GM21423 (cell line): Measurements from ENCODE around the gene EML1.

Experiments
- ATAC-seq: cut with Tn5 transposase; IDR thresholded peaks from one replicate; pipeline ENCODE4 v1.9.1; 2021; ENCODE audit warnings: mild to moderate bottlenecking, moderate library complexity; ENCODE audit not compliant: unreplicated experiment

The EML1 gene

DNA sequence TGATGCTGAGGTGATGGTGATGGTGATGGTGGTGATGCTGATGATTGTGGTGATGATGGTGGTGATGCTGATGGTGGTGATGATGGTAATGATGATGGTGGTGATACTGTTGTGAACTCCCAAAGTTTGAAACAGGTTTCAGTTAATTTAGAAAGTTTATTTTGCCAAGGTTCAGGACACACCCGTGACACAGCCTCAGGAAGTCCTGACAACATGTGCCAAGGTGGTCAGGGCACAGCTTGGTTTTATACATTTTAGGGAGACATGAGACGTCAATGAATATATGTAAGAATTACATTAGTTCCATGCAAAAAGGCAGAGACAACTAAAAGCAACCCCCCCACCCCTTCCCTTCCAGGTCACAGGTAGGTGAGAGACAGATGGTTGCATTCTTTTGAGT is 159.2 kb downstream of the EML1 start:
- ATAC-seq: no peak

DNA sequence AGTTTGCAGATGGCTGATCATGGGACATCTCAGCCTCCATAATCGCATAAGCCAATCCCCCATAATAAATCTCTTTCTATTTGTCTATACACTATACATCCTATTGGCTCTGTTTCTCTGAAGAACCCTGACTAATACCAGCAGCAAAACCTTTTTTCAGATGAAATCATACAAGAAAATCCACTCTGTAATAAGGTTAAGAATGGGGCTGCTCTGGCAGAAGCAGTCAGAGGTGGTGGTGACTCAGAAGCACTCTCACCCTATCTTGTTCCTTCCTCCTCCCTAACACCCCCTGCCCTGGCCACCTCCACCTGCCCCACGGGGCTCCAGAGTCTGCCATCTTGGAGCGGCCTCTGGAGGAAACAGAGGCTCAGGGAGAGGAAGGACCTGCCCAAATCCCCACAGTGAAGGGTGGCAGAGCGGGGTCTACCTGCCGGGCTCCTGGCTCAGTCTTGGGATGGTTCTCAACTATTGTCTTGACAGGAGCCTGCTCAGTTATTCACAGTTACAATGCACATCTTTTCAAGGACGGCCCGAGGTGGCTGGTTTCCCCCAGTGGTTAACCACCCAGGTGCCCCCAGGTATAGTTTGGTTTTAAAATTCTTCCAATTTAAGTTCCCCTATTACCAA is 162.7 kb downstream of the EML1 start:
- no peak for ATAC-seq

DNA sequence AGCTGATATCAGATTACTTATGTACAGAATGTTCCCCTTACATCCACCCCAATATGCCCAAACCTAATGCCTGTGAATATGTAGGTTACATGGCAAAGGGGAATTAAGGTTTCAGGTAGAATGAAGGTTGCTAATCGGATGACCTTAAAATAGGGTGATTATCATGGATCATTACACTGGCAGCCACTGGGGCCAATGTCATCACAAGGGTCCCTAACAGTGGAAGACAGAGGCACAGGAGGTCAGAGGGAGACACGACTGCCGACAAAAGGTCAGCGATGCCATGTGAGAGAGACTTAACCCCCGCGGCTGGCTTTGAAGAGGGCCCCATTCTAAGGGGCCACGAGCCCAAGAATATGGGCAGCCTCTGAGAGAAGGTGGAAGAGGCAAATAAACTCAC is 165.2 kb downstream of the EML1 start:
- ATAC-seq: no peak

DNA sequence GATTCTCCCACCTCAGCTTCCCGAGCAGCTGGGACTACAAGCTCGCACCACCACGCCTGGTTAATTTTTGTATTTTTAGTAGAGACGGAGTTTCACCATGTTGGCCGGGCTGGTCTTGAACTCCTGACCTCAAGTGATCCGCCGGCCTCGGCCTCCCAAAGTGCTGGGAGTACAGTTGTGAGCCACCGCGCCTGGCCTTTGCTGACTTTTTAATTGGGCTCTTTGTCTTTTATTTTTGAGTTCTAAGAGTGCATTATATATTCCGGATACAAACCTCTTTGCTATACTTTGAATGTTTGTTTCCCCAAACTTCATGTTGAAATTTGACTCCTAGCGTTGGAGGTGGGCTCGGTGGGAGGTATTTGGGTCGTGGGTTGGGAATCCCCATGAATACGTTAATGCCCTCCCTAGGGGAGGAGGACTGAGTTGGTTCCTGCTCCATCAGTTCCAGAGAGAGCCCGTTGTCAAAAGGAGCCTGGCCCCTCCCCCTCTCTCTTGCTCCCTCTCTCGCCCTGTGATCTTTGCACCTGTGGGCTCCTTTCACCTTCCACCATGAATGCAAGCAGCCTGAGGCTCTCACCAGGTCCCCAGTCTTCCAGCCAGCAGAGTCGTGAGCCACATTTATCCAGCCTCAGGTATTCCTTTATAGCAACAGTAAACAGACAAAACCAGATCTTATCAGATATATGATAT is 168.8 kb downstream of the EML1 start:
- ATAC-seq: no peak

DNA sequence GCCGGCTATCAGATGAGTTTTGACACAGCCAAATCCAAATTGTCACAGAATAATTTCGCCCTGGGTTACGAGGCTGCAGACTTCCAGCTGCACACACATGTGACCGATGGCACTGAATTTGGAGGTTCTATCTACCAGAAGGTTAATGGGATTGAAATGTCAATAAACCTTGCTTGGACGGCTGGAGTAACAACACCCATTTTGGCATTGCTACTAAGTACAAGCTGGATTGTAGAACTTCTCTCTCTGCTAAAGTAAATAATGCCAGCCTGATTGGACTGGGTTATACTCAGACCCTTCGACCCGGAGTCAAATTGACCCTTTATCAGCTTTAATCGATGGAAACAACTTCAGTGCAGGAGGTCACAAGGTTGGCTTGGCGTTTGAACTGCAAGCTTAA is 171.8 kb downstream of the EML1 start:
- ATAC-seq: no peak

GRCh38 chr14:99966037-99966835 is 173.0 kb downstream of the EML1 start:
- no peak for ATAC-seq

DNA sequence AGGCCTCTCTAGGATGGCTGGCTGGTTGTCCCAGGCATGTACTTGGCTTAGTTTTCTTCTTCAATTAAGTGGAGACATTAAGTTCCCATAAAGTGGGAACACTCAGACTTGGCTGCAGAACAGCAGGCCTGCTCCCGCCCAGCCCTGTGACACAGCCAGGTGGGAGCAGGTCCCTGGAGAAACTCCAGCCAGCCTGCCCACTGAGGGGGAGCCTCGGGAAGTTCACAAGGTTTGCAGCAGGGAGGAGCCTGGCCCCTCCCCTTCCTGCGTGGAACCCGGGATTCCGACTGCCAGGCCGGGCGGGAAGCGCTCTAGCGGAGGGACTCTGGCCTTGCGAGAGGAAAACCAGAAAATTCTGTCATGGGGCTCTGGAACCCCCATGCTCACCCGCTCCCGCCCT is 173.7 kb downstream of the EML1 start:
- no peak for ATAC-seq

- no peak for ATAC-seq
These were observed 175.1 kb downstream of the EML1 start for GRCh38 chr14:99968191-99968920.

DNA sequence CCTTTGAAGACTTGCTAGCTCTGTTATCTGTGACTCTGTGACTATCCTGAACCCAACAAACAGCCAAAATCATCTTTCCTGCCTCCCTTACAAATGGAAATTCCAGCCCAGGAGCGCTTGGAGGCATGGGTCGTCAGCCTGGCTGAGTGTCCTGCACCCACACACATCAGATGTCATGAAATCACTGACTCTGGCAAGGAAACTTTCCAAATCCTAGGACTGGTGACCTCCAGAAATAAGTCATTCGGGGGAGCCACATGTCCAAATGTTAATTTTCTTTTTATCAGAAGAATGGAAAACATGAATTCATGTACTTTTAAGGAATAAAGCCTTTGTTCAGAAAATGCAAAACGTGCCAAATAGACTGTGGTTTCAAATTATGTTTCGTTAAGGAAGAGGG is 175.7 kb downstream of the EML1 start:
- no peak for ATAC-seq

- ATAC-seq: no peak
These were observed 176.6 kb downstream of the EML1 start for GRCh38 chr14:99969673-99970322.

GRCh38 chr14:99971087-99971940 is 178.1 kb downstream of the EML1 start:
- peak; percentile 65 for ATAC-seq

DNA sequence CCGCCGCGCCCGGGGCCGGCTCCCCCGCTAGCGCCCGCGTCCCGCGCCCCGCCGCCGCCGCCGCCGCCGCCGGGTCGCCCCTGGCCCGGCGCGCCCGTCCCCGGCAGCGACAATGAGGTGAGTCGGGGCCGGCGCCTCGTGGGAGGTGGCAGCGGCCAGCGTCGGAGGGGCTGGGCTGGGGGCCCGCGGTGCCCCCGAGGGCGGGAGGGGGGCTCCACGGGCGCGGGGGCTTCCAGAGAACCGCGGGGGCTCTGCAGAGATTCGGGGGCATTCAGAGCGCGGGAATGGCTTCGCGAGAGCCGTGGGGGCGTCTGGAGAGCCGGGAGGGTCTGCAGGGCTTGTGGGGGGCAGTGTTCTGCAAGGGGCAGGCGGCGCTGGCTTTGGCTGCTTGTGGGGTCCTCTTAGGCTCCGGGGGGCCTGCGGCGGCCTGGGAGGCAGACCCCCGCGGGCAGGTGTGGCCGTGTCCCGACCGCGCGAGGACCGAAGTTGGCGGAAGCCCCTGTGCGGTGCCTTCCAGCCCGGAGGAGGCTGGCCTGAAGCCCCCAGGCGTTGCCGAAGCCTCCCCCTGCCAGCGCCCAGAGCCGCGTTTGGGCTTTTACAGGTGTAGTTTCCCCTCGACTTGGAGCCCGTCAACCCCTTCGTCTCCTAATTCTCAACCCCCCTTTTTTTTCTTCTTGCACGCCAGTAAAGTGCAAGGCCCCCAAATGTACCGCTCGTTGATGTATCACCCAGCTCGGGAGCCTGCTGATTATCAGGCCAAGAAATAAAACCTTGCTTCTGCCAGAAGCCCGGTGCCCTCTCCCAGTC is 178.9 kb downstream of the EML1 start:
- ATAC-seq: peak; percentile 24

GRCh38 chr14:99972748-99973466 is 179.7 kb downstream of the EML1 start:
- ATAC-seq: no peak

DNA sequence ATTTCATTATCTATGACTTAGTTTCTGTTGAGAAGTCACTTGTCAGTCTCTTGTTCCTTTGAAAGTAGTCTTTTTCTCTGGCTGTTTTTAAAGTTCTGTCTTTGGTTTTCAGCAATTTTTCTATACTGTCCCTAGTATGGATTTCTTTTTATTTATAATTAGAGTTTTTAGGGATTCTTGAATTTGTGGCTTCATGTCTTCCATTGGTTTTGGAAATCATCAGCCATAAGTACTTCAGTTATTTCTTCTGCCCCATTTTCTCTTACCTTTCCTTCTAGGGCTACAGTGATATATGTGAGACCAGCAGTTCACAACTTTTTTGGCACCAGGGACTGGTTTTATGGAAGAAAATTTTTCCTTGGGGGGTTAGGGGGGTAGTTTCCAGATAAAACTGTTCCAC is 182.0 kb downstream of the EML1 start:
- ATAC-seq: no peak

DNA sequence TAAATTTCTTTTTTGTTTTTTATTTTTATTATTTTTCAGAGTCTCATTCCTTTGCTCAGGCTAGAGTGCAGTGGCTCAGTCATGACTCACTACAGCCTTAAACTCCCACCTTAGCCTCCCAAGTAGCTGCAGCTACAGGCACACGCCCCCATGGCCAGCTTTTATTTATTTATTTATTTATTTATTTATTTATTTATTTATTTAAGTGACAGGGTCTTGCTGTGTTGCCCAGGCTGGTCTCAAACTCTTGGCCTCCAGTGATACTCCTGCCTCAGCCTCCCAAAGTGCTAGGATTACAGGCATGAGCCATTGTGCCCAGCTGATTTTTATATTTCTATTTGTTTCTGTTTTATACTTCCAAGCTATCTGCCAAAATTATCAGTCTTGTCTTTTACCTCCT is 182.8 kb downstream of the EML1 start:
- no peak for ATAC-seq

DNA sequence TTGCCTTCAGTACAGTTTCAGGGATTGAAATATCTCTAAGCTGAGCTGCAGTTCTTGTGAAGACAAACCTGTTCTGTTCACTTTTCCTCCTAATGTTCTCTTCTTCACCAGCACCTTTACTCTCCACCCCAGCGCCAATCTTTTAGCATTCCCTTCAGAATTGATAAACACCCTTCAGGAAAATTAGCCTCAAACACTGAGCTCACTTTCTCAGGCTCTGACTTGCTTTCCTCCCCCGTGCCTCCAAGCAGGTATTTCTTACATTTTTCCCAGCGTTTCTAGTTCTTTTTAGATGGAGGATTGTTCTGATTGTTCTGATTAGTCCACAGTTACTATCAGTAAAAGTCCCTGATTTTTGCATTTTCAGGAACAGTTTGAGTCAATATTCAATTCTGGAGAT is 183.5 kb downstream of the EML1 start:
- no peak for ATAC-seq

GRCh38 chr14:99980299-99980698 is 187.1 kb downstream of the EML1 start:
- no peak for ATAC-seq

DNA sequence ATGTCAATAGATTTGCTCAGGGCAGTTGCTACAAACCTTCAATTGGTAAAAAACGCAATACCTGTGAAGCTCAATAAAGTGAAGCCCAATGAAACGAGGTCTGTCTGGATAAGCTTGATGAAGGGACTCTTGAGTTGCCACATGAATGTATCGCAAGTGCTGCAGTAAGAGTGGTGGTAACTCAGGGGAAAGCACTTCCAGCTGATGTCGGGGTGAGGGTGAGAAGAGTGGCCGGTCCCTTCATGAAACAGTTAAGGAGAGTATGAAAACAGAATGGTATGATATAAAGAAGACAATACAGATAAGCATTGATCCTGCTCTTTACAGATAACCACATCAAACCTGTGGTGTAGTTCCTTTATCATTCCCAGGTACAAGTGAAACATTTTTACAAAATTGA is 188.6 kb downstream of the EML1 start:
- no peak for ATAC-seq
